H1 (cell line): Measurements from ENCODE around the gene YAP1. TPM values are rescaled to one million over a fixed set of nuclear protein-coding genes. Genes with fewer than 3 reads are reported as not detected.

Experiments used
- CTCF ChIA-PET: fragments of 300-600 bp; sonication (Branson Sonifier 250); formaldehyde crosslinking; loops from one replicate; lab custom pipeline; 2021; ENCODE audit not compliant: partially characterized antibody; lab: Charles Lee
- POLR2A ChIA-PET: fragments of 300-600 bp; sonication (Branson Sonifier 250); formaldehyde crosslinking; loops from one replicate; lab custom pipeline; 2021; ENCODE audit warnings: inconsistent platforms; ENCODE audit not compliant: partially characterized antibody; lab: Charles Lee
- DNase-seq, 2 experiments: peaks; one replicate each; pipeline versions ENCODE4 v3.0.0 to v3.0.0-alpha.2; 2010 to 2022; ENCODE audit warnings: low spot score in 2 of 2, low read depth in 1 of 2, mixed read lengths in 1 of 2
- FAIRE-seq: peaks from 2 replicates; lab custom pipeline; 2011; peaks lifted over from hg19 to GRCh38; lab: Jason Lieb, UNC
- H2AFZ ChIP-seq: 2 replicates; pipeline ENCODE4 v1.8.1; 2012; ENCODE audit warnings: low read length, inconsistent platforms
- H2AK5ac ChIP-seq: 2 replicates; pipeline ENCODE4 v1.6.1; 2013; ENCODE audit warnings: low read depth, low read length
- H2BK120ac ChIP-seq: replicated peaks from 2 replicates; pipeline ENCODE3; 2013; ENCODE audit warnings: low read depth, low read length, inconsistent platforms
- H2BK12ac ChIP-seq: 2 replicates; pipeline ENCODE4 v1.6.1; 2013; ENCODE audit warnings: low read depth, low read length
- H2BK15ac ChIP-seq: 2 replicates; pipeline ENCODE4 v1.6.1; 2013; ENCODE audit warnings: low read length
- H2BK20ac ChIP-seq: 2 replicates; pipeline ENCODE4 v1.6.1; 2013; ENCODE audit warnings: low read length
- H2BK5ac ChIP-seq: 2 replicates; pipeline ENCODE4 v1.6.1; 2013; ENCODE audit warnings: low read depth, low read length
- H3K14ac ChIP-seq: 2 replicates; pipeline ENCODE4 v1.6.1; 2013; ENCODE audit warnings: inconsistent platforms; ENCODE audit not compliant: insufficient read length
- H3K18ac ChIP-seq: 2 replicates; pipeline ENCODE4 v1.6.1; 2013; ENCODE audit warnings: low read length; ENCODE audit errors: extremely low read depth
- H3K23ac ChIP-seq: 2 replicates; pipeline ENCODE4 v1.6.1; 2013; ENCODE audit warnings: inconsistent platforms; ENCODE audit not compliant: insufficient read length
- H3K23me2 ChIP-seq: 2 replicates; pipeline ENCODE4 v1.6.1; 2013; ENCODE audit warnings: low read depth, low read length
- H3K27ac ChIP-seq: 2 replicates; pipeline ENCODE4 v1.6.1; 2011; ENCODE audit warnings: low read depth, low read length, inconsistent platforms
- H3K27me3 ChIP-seq, 4 experiments: replicated peaks in 1 of 4; 1 replicate in 1 of 4; 2 replicates in 3 of 4; pipeline versions ENCODE4 v1.6.1 to v1.8.1; 2011 to 2013; ENCODE audit warnings: low read length in 3 of 4, mild to moderate bottlenecking in 3 of 4, inconsistent platforms in 2 of 4, mixed read lengths in 2 of 4, moderate library complexity in 1 of 4; ENCODE audit not compliant: control insufficient read depth in 3 of 4, insufficient read depth in 3 of 4; ENCODE audit errors: extremely low read depth in 1 of 4
- H3K36me3 ChIP-seq, 4 experiments: 2 replicates each; pipeline versions ENCODE4 v1.6.1 to v1.8.1; 2011 to 2013; ENCODE audit warnings: mild to moderate bottlenecking in 4 of 4, low read length in 3 of 4, moderate library complexity in 2 of 4, control low read depth in 1 of 4, inconsistent platforms in 1 of 4; ENCODE audit not compliant: insufficient read depth in 4 of 4, control insufficient read depth in 2 of 4
- H3K4ac ChIP-seq: replicated peaks from 2 replicates; pipeline ENCODE3; 2013; ENCODE audit warnings: low read length, low read depth, mixed read lengths, inconsistent platforms; ENCODE audit not compliant: insufficient read length
- H3K4me1 ChIP-seq, 4 experiments: replicated peaks in 1 of 4; 1 replicate in 1 of 4; 2 replicates in 3 of 4; pipeline versions ENCODE4 v1.6.1 to v1.8.1; 2011 to 2013; ENCODE audit warnings: low read length in 3 of 4, inconsistent platforms in 2 of 4, mixed read lengths in 1 of 4; ENCODE audit not compliant: insufficient read depth in 4 of 4, control insufficient read depth in 3 of 4
- H3K4me2 ChIP-seq, 2 experiments: 2 replicates each; pipeline versions ENCODE4 v1.6.1 to v1.8.1; 2011 to 2013; ENCODE audit warnings: low read depth in 2 of 2, low read length in 2 of 2, control low read depth in 1 of 2, inconsistent platforms in 1 of 2, mild to moderate bottlenecking in 1 of 2; ENCODE audit not compliant: insufficient read depth in 1 of 2
- H3K4me3 ChIP-seq, 4 experiments: fragments of 200-600, 300-600 bp in 1 of 4; sonication (generic), shearing (Covaris generic), sonication (Bioruptor Twin) in 1 of 4; 2 replicates each; pipeline versions ENCODE4 v1.5.1 to v1.8.1; 2011 to 2016; ENCODE audit warnings: low read length in 4 of 4, low read depth in 3 of 4, control low read depth in 2 of 4, inconsistent platforms in 2 of 4, mild to moderate bottlenecking in 2 of 4, mixed read lengths in 1 of 4, moderate library complexity in 1 of 4; ENCODE audit not compliant: insufficient read depth in 2 of 4; ENCODE audit errors: extremely low read depth in 1 of 4
- H3K56ac ChIP-seq: replicated peaks from 2 replicates; pipeline ENCODE3; 2013; ENCODE audit warnings: low read depth, mild to moderate bottlenecking, mixed read lengths, low read length, inconsistent platforms; ENCODE audit not compliant: insufficient read length
- H3K79me1 ChIP-seq: 2 replicates; pipeline ENCODE4 v1.6.1; 2013; ENCODE audit warnings: low read depth, low read length, control low read depth
- H3K79me2 ChIP-seq, 2 experiments: 2 replicates each; pipeline versions ENCODE4 v1.6.1 to v1.8.1; 2012 to 2013; ENCODE audit warnings: low read length in 2 of 2, mild to moderate bottlenecking in 2 of 2, inconsistent platforms in 1 of 2; ENCODE audit not compliant: insufficient read depth in 2 of 2, control insufficient read depth in 1 of 2
- H3K9ac ChIP-seq, 4 experiments: replicated peaks in 1 of 4; 1 replicate in 1 of 4; 2 replicates in 3 of 4; pipeline versions ENCODE4 v1.6.1 to v1.8.1; 2011 to 2013; ENCODE audit warnings: low read depth in 3 of 4, low read length in 3 of 4, control low read depth in 2 of 4, mild to moderate bottlenecking in 2 of 4, moderate library complexity in 2 of 4, inconsistent platforms in 1 of 4; ENCODE audit errors: extremely low read depth in 1 of 4
- H3K9me3 ChIP-seq, 2 experiments: 2 replicates each; pipeline versions ENCODE4 v1.6.1 to v1.8.1; 2012 to 2013; ENCODE audit warnings: mild to moderate bottlenecking in 2 of 2, moderate library complexity in 2 of 2, control low read depth in 1 of 2, inconsistent platforms in 1 of 2, low read depth in 1 of 2, low read length in 1 of 2, mixed read lengths in 1 of 2; ENCODE audit not compliant: insufficient read depth in 2 of 2
- H4K20me1 ChIP-seq, 2 experiments: replicated peaks in 1 of 2; 2 replicates each; pipeline versions ENCODE3 to v1.8.1; 2011 to 2013; ENCODE audit warnings: inconsistent platforms in 2 of 2, low read length in 2 of 2, mild to moderate bottlenecking in 1 of 2; ENCODE audit not compliant: insufficient read depth in 2 of 2, control insufficient read depth in 1 of 2
- H4K5ac ChIP-seq: 2 replicates; pipeline ENCODE4 v1.6.1; 2013; ENCODE audit warnings: low read length, low read depth, mixed read lengths, inconsistent platforms; ENCODE audit not compliant: insufficient read length
- H4K8ac ChIP-seq: 2 replicates; pipeline ENCODE4 v1.8.0; 2013; ENCODE audit warnings: mild to moderate bottlenecking, moderate library complexity, low read length, inconsistent platforms; ENCODE audit not compliant: insufficient read depth; ENCODE audit errors: extremely low read depth
- H4K91ac ChIP-seq: replicated peaks from 2 replicates; pipeline ENCODE3; 2013; ENCODE audit warnings: low read length, mixed read lengths, inconsistent platforms; ENCODE audit not compliant: insufficient read length
- CBX8 ChIP-seq: fragments of 300-800, 300-1000 bp; sonication (generic); IDR thresholded peaks from 2 replicates; pipeline ENCODE4 v1.7.1; 2016; ENCODE audit warnings: low read depth, low read length, borderline replicate concordance
- CEBPB ChIP-seq: IDR thresholded peaks from 2 replicates; pipeline ENCODE4 v1.6.1; 2012; ENCODE audit warnings: low read depth, low read length
- EGR1 ChIP-seq: IDR thresholded peaks from 2 replicates; pipeline ENCODE4 v1.6.1; 2011; ENCODE audit warnings: low read depth, low read length, borderline replicate concordance
- HDAC2 ChIP-seq, 2 experiments: fragments of 300-600 bp in 1 of 2; sonication (generic) in 1 of 2; IDR thresholded peaks; 2 replicates each; pipeline ENCODE4 v1.6.1; 2011 to 2012; ENCODE audit warnings: low read depth in 2 of 2, low read length in 2 of 2, mild to moderate bottlenecking in 2 of 2, moderate library complexity in 2 of 2, borderline replicate concordance in 1 of 2, inconsistent platforms in 1 of 2
- KDM1A ChIP-seq: fragments of 200-600, 300-600 bp; sonication (generic); IDR thresholded peaks from 2 replicates; pipeline ENCODE4 v1.7.1; 2016; ENCODE audit warnings: mild to moderate bottlenecking, low read length, borderline replicate concordance
- KDM5A ChIP-seq: fragments of 200-600 bp; IDR thresholded peaks from 2 replicates; pipeline ENCODE4 v1.7.1; 2012; ENCODE audit warnings: mild to moderate bottlenecking, low read length, inconsistent platforms, mixed read lengths
- NRF1 ChIP-seq: IDR thresholded peaks from 2 replicates; pipeline ENCODE4 v1.6.1; 2011; ENCODE audit warnings: mild to moderate bottlenecking, low read depth, low read length, improper control_type of control experiment
- RAD21 ChIP-seq, 2 experiments: IDR thresholded peaks in 1 of 2; conservative IDR thresholded peaks in 1 of 2; 2 replicates each; pipeline ENCODE4 v1.6.1; 2011; ENCODE audit warnings: low read depth in 2 of 2, low read length in 2 of 2, improper control_type of control experiment in 1 of 2, inconsistent platforms in 1 of 2, mild to moderate bottlenecking in 1 of 2, moderate library complexity in 1 of 2
- RFX5 ChIP-seq: IDR thresholded peaks from 2 replicates; pipeline ENCODE4 v1.6.1; 2011; ENCODE audit warnings: low read depth, low read length, improper control_type of control experiment, borderline replicate concordance
- SIN3A ChIP-seq, 2 experiments: IDR thresholded peaks in 1 of 2; conservative IDR thresholded peaks in 1 of 2; 2 replicates each; pipeline ENCODE4 v1.6.1; 2011 to 2012; ENCODE audit warnings: low read length in 2 of 2, improper control_type of control experiment in 1 of 2, low read depth in 1 of 2, mild to moderate bottlenecking in 1 of 2
- SP2 ChIP-seq: IDR thresholded peaks from 2 replicates; pipeline ENCODE4 v1.6.1; 2012; ENCODE audit warnings: mild to moderate bottlenecking, low read length, inconsistent platforms
- TCF12 ChIP-seq: IDR thresholded peaks from 2 replicates; pipeline ENCODE4 v1.6.1; 2011; ENCODE audit warnings: low read depth, mild to moderate bottlenecking, low read length
- USF2 ChIP-seq: IDR thresholded peaks from 2 replicates; pipeline ENCODE4 v1.6.1; 2011; ENCODE audit warnings: low read length, improper control_type of control experiment
- WGBS, 2 experiments: shearing (Covaris generic) in 1 of 2; methylation state at CpG; one replicate each; pipeline versions ENCODE4 v1.1.6 to v1.1.7; 2013 to 2015; ENCODE audit warnings: low lambda C conversion rate in 2 of 2, mixed read lengths in 2 of 2, inconsistent platforms in 1 of 2, low coverage in 1 of 2, missing lambda C conversion rate in 1 of 2; ENCODE audit not compliant: insufficient replicate concordance in 2 of 2, insufficient coverage in 1 of 2, insufficient read length in 1 of 2; ENCODE audit errors: extremely low coverage in 1 of 2, missing lambda C conversion rate in 1 of 2; 5-methylcytosine and 5-hydroxymethylcytosine counted together
- polyA plus RNA-seq, 7 experiments: library from polyadenylated mRNA; depleted of rRNA in 3 of 7; stranded (reverse) in 5 of 7; unstranded in 2 of 7; fragments of >200 nt in 5 of 7; fragments of 200-250 nt in 2 of 7; gene quantifications; 1 replicate in 5 of 7; 2 replicates in 1 of 7; 4 replicates in 1 of 7; pipeline versions ENCODE4 v1.2.1 to v1.2.3, GENCODE V29; 2011 to 2013; ENCODE audit warnings: missing spikeins in 2 of 7, mixed read lengths in 2 of 7
- total RNA-seq: library from RNA; stranded (reverse); fragmentation: NEBNext Ultra II Directional; extraction: Animal tissue kit (Norgen Biotek cat#: 25700); gene quantifications from 2 replicates; pipeline ENCODE4 v1.2.1, GENCODE V29; 2021

Gene YAP1
- total and polyA plus RNA-seq, 2 of the 8 experiments (the other 6 are each of a cell fraction or from before 2014, with no cell fraction given) = 62.0 to 108 TPM

DNA sequence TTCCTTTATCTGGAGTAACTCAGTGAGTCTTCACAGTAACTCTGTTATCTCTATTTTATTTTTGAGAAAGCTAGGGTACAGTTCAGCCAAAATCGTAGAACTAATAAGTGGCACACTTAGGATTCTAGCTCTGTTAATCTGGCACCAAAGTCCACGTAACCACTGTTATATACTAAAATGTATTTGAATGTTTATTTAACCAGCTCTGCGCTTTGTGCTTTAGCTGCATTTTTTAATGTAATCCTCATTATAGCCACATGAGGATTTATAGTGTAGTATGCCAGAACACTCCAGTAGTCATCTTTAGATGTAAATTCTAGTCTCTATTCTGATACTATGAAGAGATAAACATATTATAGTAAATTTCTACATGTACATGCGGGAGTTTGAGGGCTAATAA, 36.8 kb downstream of the YAP1 start:
- Histone ChIP-seq H3K18ac (no peak overlapping the region), H2BK15ac (no peak overlapping the region), H3K9me3 (no peaks in the 10 kb centered on the region), H3K79me2 (peaks cover 4 to 95% of the 10 kb centered on the region in 2 experiments), H4K8ac (no peak overlapping the region), H3K79me1 (peaks cover 4% of the 10 kb centered on the region), H3K4me1 (no peaks in the 10 kb centered on the region), H3K9ac (no peak overlapping the region), H3K56ac (no peak overlapping the region), H4K91ac (no peak overlapping the region), H2AFZ (no peak overlapping the region), H3K4me2 (no peak overlapping the region), H3K23ac (no peak overlapping the region), H2BK120ac (no peak overlapping the region), H4K5ac (no peak overlapping the region), H3K23me2 (no peaks in the 10 kb centered on the region), H2BK5ac (no peak overlapping the region), H3K36me3 (no peaks in the 10 kb centered on the region), H3K4me3 (no peak overlapping the region), H3K27ac (no peak overlapping the region), H3K27me3 (no peaks in the 10 kb centered on the region), H2AK5ac (no peak overlapping the region), H2BK20ac (no peak overlapping the region), H2BK12ac (no peak overlapping the region), H3K14ac (no peak overlapping the region), H3K4ac (no peak overlapping the region), H4K20me1 (peaks cover 0 to 1% of the 10 kb centered on the region in 2 experiments)
- WGBS, 2 experiments = 89% methylated on average over 4 of the region's 4 CpGs; no CpG with 5 or more reads in 1 of the 2 experiments
- FAIRE-seq (no peak), DNase-seq (no peak)
- POLR2A ChIA-PET = no interaction called here
- CTCF ChIA-PET = interaction anchor here (1.3 to 3.4 kb wide), 4 partner anchors 9 to 106 kb away, joined by 3 to 10 read pairs (median 6); no protein-coding TSS in a partner anchor
- TF ChIP-seq SIN3A (conservative IDR thresholded peaks at IDR 0.05 in 1 of 2, IDR thresholded peaks at IDR 0.05 in 1 of 2; ENCODE audit: low read depth in 1 of 2, low read length in 2 of 2) (no peak), NRF1 (no peak), KDM1A (no peak), CBX8 (no peak), RAD21 (IDR thresholded peaks at IDR 0.05 in 1 of 2, conservative IDR thresholded peaks at IDR 0.05 in 1 of 2; ENCODE audit: low read depth in 2 of 2, low read length in 2 of 2) (no peak), TCF12 (no peak), EGR1 (no peak), RFX5 (no peak), HDAC2 (IDR thresholded peaks at IDR 0.05; ENCODE audit: borderline replicate concordance in 1 of 2, low read depth in 2 of 2, low read length in 2 of 2) (no peak), USF2 (no peak), CEBPB (no peak), SP2 (no peak), KDM5A (no peak)
